WTC11 (cell line): ENCODE results near the gene AZU1. TPM values are rescaled to one million over a fixed set of nuclear protein-coding genes. Genes with fewer than 3 reads are reported as not detected.

Experiments used
- ATAC-seq: fragments of 200-7000 bp; cut with Tn5 transposase; 2 replicates; pipeline ENCODE4 v1.10.0; 2021; ENCODE audit warnings: mild to moderate bottlenecking, moderate library complexity
- CTCF ChIA-PET: fragments of 300-600 bp; sonication (Branson Sonifier 250); formaldehyde crosslinking; loops from one replicate; lab custom pipeline; 2021; ENCODE audit warnings: antibody characterized with exemption; lab: Charles Lee
- POLR2A ChIA-PET: fragments of 350-600 bp; sonication (Branson Sonifier 250); formaldehyde crosslinking; loops from one replicate; lab custom pipeline; 2021; ENCODE audit warnings: antibody characterized with exemption; lab: Charles Lee
- DNase-seq: peaks from one replicate; pipeline ENCODE4 v3.0.0; 2021; ENCODE audit warnings: low spot score
- H3K27ac Mint-ChIP-seq: 2 replicates; pipeline ENCODE4 v1.8.0; 2021; ENCODE audit warnings: mixed read lengths
- H3K27me3 Mint-ChIP-seq: 2 replicates; pipeline ENCODE4 v1.8.0; 2021; ENCODE audit warnings: low read depth, mild to moderate bottlenecking, moderate library complexity, mixed read lengths
- H3K36me3 Mint-ChIP-seq: 2 replicates; pipeline ENCODE4 v1.8.0; 2021; ENCODE audit warnings: mixed read lengths
- H3K4me1 Mint-ChIP-seq: 2 replicates; pipeline ENCODE4 v1.8.0; 2022; ENCODE audit warnings: mixed read lengths
- H3K4me3 Mint-ChIP-seq: 2 replicates; pipeline ENCODE4 v1.8.0; 2021; ENCODE audit warnings: mild to moderate bottlenecking, moderate library complexity, mixed read lengths
- H3K9me3 Mint-ChIP-seq: 2 replicates; pipeline ENCODE4 v1.8.0; 2021; ENCODE audit warnings: mixed read lengths
- AR ChIP-seq: fragments of 250-450 bp; sonication (Bioruptor Pico); IDR thresholded peaks from 2 replicates; pipeline ENCODE4 v1.9.0; 2021; ENCODE audit warnings: mild to moderate bottlenecking
- ATF6 ChIP-seq: sonication (generic); formaldehyde crosslinking; IDR thresholded peaks from 2 replicates; pipeline ENCODE4 v1.8.1; 2023; ENCODE audit warnings: mild to moderate bottlenecking, missing genetic modification reagents
- CREM ChIP-seq: sonication (generic); formaldehyde crosslinking; IDR thresholded peaks from 2 replicates; pipeline ENCODE4 v1.8.1; 2022; ENCODE audit warnings: mild to moderate bottlenecking, missing genetic modification reagents, moderate library complexity
- MYBL2 ChIP-seq: sonication (generic); formaldehyde crosslinking; IDR thresholded peaks from 2 replicates; pipeline ENCODE4 v1.8.1; 2023; ENCODE audit warnings: mild to moderate bottlenecking, moderate library complexity, missing genetic modification reagents
- SMAD4 ChIP-seq: sonication (generic); formaldehyde crosslinking; IDR thresholded peaks from 2 replicates; pipeline ENCODE4 v1.8.0; 2022; ENCODE audit warnings: mild to moderate bottlenecking, missing genetic modification reagents
- TEAD1 ChIP-seq: sonication (generic); formaldehyde crosslinking; IDR thresholded peaks from 2 replicates; pipeline ENCODE4 v1.8.0; 2022; ENCODE audit warnings: mild to moderate bottlenecking, missing genetic modification reagents
- ZNF317 ChIP-seq: sonication (generic); formaldehyde crosslinking; IDR thresholded peaks from 2 replicates; pipeline ENCODE4 v1.8.1; 2023; ENCODE audit warnings: low read depth, mild to moderate bottlenecking, moderate library complexity, missing genetic modification reagents, borderline replicate concordance
- ZNF396 ChIP-seq: fragments of 250-450 bp; sonication (Bioruptor Pico); IDR thresholded peaks from 2 replicates; pipeline ENCODE4 v1.8.0; 2021; ENCODE audit warnings: mild to moderate bottlenecking, moderate library complexity, borderline replicate concordance
- total RNA-seq: library from RNA; stranded (reverse); gene quantifications from 3 replicates; pipeline ENCODE4 v1.2.3, GENCODE V29; 2021
- TF ChIP-seq, protein P1 (sequence below): sonication (generic); formaldehyde crosslinking; IDR thresholded peaks from 2 replicates; pipeline ENCODE4 v1.8.1; 2023; ENCODE audit warnings: mild to moderate bottlenecking, moderate library complexity, missing genetic modification reagents
- TF ChIP-seq, protein P2 (sequence below): sonication (generic); formaldehyde crosslinking; IDR thresholded peaks from 2 replicates; pipeline ENCODE4 v1.8.0; 2023; ENCODE audit warnings: missing genetic modification reagents
- TF ChIP-seq, protein P3 (sequence below): sonication (generic); formaldehyde crosslinking; IDR thresholded peaks from 2 replicates; pipeline ENCODE4 v1.8.0; 2023; ENCODE audit warnings: mild to moderate bottlenecking, missing genetic modification reagents
- TF ChIP-seq, protein P4 (sequence below): fragments of 250-450 bp; sonication (Bioruptor Pico); IDR thresholded peaks from 2 replicates; pipeline ENCODE4 v2.1.2; 2022; ENCODE audit warnings: mild to moderate bottlenecking, moderate library complexity

The AZU1 gene
- total RNA-seq, 1 experiment from 2014 or later: 1.2 TPM

DNA sequence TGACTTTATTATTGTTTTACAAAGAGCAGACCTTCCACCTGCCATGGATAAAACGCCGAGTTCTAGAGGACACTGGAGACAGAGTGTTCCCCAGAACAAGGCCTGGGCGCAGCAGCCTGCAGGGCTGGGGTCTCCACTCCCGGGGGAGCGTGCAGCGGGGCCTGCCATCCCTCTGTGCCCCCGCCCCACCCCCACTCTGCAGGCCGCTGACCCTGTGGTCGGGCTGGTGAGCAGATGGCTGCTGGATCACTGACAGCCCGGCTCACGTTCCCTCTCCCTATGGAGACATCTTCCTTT, 39.0 kb upstream of the AZU1 start (continued):
- TF ChIP-seq, protein P1, sequence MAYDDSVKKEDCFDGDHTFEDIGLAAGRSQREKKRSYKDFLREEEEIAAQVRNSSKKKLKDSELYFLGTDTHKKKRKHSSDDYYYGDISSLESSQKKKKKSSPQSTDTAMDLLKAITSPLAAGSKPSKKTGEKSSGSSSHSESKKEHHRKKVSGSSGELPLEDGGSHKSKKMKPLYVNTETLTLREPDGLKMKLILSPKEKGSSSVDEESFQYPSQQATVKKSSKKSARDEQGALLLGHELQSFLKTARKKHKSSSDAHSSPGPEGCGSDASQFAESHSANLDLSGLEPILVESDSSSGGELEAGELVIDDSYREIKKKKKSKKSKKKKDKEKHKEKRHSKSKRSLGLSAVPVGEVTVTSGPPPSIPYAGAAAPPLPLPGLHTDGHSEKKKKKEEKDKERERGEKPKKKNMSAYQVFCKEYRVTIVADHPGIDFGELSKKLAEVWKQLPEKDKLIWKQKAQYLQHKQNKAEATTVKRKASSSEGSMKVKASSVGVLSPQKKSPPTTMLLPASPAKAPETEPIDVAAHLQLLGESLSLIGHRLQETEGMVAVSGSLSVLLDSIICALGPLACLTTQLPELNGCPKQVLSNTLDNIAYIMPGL (CRISPR knock-in tag): no peak
- TF ChIP-seq MYBL2 (no peak), TEAD1 (CRISPR knock-in tag) (no peak), ZNF396 (CRISPR knock-in tag) (no peak)
- TF ChIP-seq, protein P2, sequence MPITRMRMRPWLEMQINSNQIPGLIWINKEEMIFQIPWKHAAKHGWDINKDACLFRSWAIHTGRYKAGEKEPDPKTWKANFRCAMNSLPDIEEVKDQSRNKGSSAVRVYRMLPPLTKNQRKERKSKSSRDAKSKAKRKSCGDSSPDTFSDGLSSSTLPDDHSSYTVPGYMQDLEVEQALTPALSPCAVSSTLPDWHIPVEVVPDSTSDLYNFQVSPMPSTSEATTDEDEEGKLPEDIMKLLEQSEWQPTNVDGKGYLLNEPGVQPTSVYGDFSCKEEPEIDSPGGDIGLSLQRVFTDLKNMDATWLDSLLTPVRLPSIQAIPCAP (CRISPR knock-in tag): no peak

GRCh38 chr19:788983-789700, 38.5 kb upstream of the AZU1 start:
- Mint-ChIP-seq H3K27ac (peak overlapping the region; percentile 89), H3K27me3 (no peaks in the 10 kb centered on the region), H3K4me1 (peaks cover 36% of the 10 kb centered on the region), H3K36me3 (no peaks in the 10 kb centered on the region), H3K9me3 (no peaks in the 10 kb centered on the region), H3K4me3 (peak overlapping the region; percentile 24)
- TF ChIP-seq, protein P3, sequence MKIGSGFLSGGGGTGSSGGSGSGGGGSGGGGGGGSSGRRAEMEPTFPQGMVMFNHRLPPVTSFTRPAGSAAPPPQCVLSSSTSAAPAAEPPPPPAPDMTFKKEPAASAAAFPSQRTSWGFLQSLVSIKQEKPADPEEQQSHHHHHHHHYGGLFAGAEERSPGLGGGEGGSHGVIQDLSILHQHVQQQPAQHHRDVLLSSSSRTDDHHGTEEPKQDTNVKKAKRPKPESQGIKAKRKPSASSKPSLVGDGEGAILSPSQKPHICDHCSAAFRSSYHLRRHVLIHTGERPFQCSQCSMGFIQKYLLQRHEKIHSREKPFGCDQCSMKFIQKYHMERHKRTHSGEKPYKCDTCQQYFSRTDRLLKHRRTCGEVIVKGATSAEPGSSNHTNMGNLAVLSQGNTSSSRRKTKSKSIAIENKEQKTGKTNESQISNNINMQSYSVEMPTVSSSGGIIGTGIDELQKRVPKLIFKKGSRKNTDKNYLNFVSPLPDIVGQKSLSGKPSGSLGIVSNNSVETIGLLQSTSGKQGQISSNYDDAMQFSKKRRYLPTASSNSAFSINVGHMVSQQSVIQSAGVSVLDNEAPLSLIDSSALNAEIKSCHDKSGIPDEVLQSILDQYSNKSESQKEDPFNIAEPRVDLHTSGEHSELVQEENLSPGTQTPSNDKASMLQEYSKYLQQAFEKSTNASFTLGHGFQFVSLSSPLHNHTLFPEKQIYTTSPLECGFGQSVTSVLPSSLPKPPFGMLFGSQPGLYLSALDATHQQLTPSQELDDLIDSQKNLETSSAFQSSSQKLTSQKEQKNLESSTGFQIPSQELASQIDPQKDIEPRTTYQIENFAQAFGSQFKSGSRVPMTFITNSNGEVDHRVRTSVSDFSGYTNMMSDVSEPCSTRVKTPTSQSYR: 0 out of 2 replicates have a peak, but pooled peaks have one; percentile 30
- TF ChIP-seq SMAD4 (CRISPR knock-in tag): no peak
- TF ChIP-seq, protein P4, sequence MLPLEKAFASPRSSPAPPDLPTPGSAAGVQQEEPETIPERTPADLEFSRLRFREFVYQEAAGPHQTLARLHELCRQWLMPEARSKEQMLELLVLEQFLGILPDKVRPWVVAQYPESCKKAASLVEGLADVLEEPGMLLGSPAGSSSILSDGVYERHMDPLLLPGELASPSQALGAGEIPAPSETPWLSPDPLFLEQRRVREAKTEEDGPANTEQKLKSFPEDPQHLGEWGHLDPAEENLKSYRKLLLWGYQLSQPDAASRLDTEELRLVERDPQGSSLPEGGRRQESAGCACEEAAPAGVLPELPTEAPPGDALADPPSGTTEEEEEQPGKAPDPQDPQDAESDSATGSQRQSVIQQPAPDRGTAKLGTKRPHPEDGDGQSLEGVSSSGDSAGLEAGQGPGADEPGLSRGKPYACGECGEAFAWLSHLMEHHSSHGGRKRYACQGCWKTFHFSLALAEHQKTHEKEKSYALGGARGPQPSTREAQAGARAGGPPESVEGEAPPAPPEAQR (CRISPR knock-in tag): no peak
- TF ChIP-seq CREM: 0 out of 2 replicates have a peak, but pooled peaks have one; percentile 49
- ATAC-seq: peak; percentile 69
- peak; percentile 66 for DNase-seq
- ChIA-PET POLR2A (no interaction called here), CTCF (interaction anchor here (0.6 to 2.3 kb wide), 4 partner anchors 16 to 271 kb away, joined by 4 to 9 read pairs (median 6); no protein-coding TSS in a partner anchor)

DNA sequence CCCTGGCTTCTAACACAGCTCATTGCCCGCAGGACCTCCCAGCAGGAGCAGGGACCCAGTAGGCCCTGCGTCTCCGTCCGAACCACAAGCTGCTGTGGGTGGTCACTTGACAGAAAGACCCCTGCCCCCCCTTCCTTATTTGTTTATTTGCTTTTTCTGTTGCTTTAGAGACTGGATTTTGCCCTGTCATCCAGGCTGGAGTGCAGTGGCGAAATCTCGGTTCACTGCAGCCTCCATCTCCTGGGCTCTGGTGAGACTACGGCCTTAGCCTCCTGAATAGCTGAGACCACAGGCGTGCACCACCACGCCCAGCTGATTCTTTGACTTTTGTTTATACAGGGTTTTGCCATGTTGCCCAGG, 38.0 kb upstream of the AZU1 start:
- peaks cover 36% of the 10 kb centered on the region for H3K4me1 Mint-ChIP-seq
- peak; percentile 4; the same call in 1 of the 2 replicates for ATAC-seq

More for the DNA sequence above, 38.0 kb upstream of the AZU1 start:
- Mint-ChIP-seq H3K27ac (peak overlapping the region; percentile 89), H3K27me3 (no peaks in the 10 kb centered on the region), H3K4me3 (peak overlapping the region; percentile 27), H3K36me3 (no peaks in the 10 kb centered on the region), H3K9me3 (no peaks in the 10 kb centered on the region)
- ChIA-PET CTCF (interaction anchor here (1.1 to 2.3 kb wide), 3 partner anchors 17 to 37 kb away, joined by 5 to 9 read pairs (median 7); no protein-coding TSS in a partner anchor), POLR2A (no interaction called here)
- no peak for DNase-seq
- no peak for TF ChIP-seq AR (CRISPR knock-in tag)
- TF ChIP-seq ATF6 (CRISPR knock-in tag): no peak
- TF ChIP-seq, protein P4 (CRISPR knock-in tag): no peak
- TF ChIP-seq ZNF317 (CRISPR knock-in tag): no peak
